Measurements from ENCODE around the gene ITGA3.

ITGA3 gene

DNA sequence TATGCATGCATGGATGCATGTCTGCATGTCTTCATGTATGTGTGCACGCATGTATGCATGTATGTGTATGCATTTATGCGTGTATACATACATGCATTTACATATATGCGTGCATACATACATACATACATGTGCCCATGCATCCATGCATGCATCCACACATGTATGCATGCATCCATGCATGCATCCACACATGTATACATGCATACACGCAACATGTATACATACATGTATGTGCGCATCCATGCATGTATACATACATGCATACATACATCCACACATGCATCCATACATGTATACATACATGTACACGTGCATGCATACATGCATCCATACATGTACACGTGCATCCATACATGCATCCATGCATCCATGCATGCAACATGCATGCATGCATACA is 31.1 kb upstream of the ITGA3 start:
- peaks cover 0 to 25% (median 20%) of the 10 kb centered on the region in 4 donors for H3K4me1 ChIP-seq
- no peak overlapping the region for H3K27ac ChIP-seq
- no peak overlapping the region for H3K4me3 ChIP-seq
- intact Hi-C loops (cut with DNase I; ENCODE audit: low total_unique reads) = loop anchor here (5.0 to 10.0 kb wide), 2 partner anchors 37 to 280 kb away; no protein-coding TSS in a partner anchor
- H3K27me3 ChIP-seq = no peaks in the 10 kb centered on the region
- no peaks in the 10 kb centered on the region for H3K36me3 ChIP-seq
- no peak for DNase-seq
- TF ChIP-seq, protein P1, sequence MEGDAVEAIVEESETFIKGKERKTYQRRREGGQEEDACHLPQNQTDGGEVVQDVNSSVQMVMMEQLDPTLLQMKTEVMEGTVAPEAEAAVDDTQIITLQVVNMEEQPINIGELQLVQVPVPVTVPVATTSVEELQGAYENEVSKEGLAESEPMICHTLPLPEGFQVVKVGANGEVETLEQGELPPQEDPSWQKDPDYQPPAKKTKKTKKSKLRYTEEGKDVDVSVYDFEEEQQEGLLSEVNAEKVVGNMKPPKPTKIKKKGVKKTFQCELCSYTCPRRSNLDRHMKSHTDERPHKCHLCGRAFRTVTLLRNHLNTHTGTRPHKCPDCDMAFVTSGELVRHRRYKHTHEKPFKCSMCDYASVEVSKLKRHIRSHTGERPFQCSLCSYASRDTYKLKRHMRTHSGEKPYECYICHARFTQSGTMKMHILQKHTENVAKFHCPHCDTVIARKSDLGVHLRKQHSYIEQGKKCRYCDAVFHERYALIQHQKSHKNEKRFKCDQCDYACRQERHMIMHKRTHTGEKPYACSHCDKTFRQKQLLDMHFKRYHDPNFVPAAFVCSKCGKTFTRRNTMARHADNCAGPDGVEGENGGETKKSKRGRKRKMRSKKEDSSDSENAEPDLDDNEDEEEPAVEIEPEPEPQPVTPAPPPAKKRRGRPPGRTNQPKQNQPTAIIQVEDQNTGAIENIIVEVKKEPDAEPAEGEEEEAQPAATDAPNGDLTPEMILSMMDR (IDR thresholded peaks at IDR 0.05) = no peak
- H3K9me3 ChIP-seq = no peaks in the 10 kb centered on the region

DNA sequence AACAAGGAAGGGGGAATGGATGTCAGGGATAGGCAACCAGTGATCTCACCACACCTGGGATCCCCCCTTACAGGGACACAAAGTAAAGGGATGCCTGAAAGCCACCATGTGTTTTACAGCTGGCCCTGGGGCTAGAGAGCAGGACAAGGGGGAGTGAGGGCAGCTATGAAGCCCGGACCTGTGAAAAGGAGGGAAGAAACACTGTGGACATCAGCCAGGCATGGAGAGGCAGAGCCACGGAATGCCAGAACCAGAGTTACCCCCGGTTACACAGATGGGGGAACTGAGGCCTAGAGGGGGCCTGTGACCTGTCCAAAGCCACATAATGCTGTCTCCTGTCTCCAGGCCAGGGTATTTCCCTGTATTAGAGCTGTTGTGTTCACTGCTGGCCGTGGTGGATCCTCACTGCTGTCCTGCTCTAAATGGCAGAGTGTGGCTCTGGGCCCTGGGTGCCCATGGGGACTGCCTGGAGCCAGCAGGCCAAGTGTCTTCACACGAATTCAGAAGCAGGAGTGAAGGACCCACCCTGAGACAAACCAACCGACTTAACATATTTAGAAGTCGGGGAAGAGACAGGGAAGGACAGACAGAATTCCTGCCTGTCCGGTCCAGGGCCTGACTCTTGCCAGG is 29.7 kb upstream of the ITGA3 start:
- intact Hi-C loops (cut with DNase I; ENCODE audit: low total_unique reads) = loop anchor here (2.0 to 10.0 kb wide), 3 partner anchors 36 to 279 kb away; no protein-coding TSS in a partner anchor
- Histone ChIP-seq H3K9me3 (no peaks in the 10 kb centered on the region), H3K27ac (peak overlapping the region; percentile 83 to 89), H3K27me3 (no peaks in the 10 kb centered on the region), H3K4me1 (peaks cover 0 to 32% (median 21%) of the 10 kb centered on the region in 4 donors), H3K36me3 (no peaks in the 10 kb centered on the region), H3K4me3 (no peak overlapping the region)
- no peak for DNase-seq
- TF ChIP-seq, protein P1 (IDR thresholded peaks at IDR 0.05) = no peak

DNA sequence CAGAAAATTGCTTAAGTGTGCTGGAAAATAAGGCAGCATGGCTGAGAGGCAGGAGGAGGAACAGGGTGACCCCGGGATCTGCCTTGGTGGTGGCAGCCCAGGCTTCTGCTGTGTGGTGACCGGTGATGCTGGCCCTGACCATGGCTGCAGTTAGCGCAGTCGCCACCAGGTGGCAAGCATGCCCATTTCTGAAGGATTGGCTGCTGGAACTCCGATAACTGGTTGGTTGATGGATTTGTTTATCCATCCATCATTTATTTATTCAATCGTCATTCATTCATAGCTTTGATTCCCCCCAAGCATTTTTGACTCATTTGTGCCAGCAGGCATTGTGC is 29.1 kb upstream of the ITGA3 start:
- H3K27me3 ChIP-seq = no peaks in the 10 kb centered on the region
- no peaks in the 10 kb centered on the region for H3K36me3 ChIP-seq
- intact Hi-C loops (cut with DNase I; ENCODE audit: low total_unique reads) = loop anchor here (2.0 to 10.0 kb wide), 3 partner anchors 35 to 278 kb away; no protein-coding TSS in a partner anchor
- peak overlapping the region; percentile 41 to 53 for H3K4me3 ChIP-seq
- H3K27ac ChIP-seq = peak overlapping the region; percentile 83 to 89
- H3K4me1 ChIP-seq = peaks cover 0 to 39% (median 22%) of the 10 kb centered on the region in 4 donors
- TF ChIP-seq, protein P1 (IDR thresholded peaks at IDR 0.05) = peak; percentile 95 to 97
- H3K9me3 ChIP-seq = no peaks in the 10 kb centered on the region
- DNase-seq = peak; percentile 88 to 92

DNA sequence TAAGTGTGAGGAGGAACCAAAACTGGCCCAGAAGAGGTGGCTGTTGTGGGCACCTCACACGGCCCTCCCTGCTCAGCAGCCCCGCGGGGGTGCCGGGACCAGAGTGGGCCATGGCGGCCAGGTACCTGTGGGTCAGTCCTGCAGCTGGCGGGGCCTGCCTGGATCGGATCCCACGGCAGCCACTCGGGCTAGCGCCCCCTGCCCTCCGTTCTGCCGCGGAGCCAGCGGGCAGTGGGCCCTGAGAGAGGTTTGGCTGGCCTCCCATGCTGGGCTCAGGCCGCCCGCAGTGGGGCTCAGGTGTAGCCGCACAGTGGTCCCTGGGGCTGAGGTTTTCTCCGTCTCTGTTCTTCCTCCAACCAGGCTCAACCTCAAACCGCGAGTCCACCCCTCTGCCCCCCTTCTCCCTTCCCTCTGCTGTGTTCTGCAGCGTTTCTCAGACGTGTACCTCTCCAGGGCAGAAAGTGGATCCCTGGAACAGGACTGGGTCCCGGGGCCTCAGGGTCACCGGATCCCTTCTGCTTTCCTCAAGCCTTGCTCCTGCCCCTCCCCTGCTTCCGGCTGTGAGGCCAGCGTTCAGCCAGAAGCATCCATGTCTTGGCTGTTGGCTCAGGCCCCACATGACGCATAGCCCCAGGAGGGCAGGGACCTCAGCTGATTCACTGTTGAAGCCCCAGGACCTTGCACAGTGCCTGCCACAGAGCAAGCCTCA is 28.6 kb upstream of the ITGA3 start:
- TF ChIP-seq, protein P1 (IDR thresholded peaks at IDR 0.05) = no peak
- no peaks in the 10 kb centered on the region for H3K9me3 ChIP-seq
- peak overlapping the region; percentile 41 to 53 for H3K4me3 ChIP-seq
- intact Hi-C loops (cut with DNase I; ENCODE audit: low total_unique reads) = loop anchor here (2.0 to 10.0 kb wide), 3 partner anchors 35 to 277 kb away; no protein-coding TSS in a partner anchor
- H3K27ac ChIP-seq = peak overlapping the region; percentile 83 to 89
- H3K4me1 ChIP-seq = peaks cover 0 to 44% (median 22%) of the 10 kb centered on the region in 4 donors
- no peaks in the 10 kb centered on the region for H3K27me3 ChIP-seq
- peak; percentile 81 to 96 for DNase-seq
- H3K36me3 ChIP-seq = no peaks in the 10 kb centered on the region

DNA sequence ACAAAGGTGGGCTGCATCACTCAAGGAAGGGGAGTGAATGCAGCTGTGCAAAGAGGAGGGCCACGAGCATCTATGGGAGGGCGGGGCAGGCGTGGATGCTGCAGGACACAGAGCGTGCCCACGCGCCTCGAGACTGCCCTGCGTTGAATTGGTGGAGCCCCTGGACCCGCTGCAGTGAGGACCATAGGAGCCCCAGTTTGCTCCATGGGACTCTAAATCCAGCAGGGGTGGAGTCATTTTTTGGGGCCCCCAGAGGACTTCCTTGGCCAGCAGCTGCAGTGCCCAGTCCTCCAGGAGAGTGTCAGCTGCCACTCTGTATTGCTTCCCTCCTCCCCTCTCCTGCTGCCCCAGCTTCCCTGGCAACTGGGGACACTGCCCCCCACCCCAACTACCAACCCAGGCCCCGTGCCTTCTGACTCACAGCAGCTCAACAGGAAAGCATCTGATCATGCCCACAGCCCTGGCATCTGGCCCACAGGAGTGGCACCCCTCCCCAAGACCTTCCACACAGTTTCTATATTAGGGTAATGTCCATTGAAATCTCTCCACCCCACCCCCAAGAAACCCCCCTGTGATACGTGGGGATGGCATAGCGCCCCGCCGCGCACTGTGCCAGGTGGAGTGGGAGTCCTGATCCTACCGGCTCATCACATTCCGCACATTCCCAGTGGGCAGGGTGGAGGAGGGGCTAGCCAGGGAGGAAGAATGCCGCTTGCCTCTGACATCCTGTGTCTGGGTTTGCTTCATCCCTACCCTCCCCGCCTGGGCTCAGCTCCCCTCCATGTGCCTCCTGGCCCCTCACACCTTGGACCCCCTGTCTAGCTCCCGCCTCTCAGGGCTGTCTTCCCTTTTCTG is 27.8 kb upstream of the ITGA3 start:
- no peaks in the 10 kb centered on the region for H3K9me3 ChIP-seq
- no peak overlapping the region for H3K4me3 ChIP-seq
- peak; percentile 56 to 87 for DNase-seq
- TF ChIP-seq, protein P1 (IDR thresholded peaks at IDR 0.05) = no peak
- H3K27me3 ChIP-seq = no peaks in the 10 kb centered on the region
- H3K4me1 ChIP-seq = peaks cover 0 to 52% (median 28%) of the 10 kb centered on the region in 4 donors
- no peaks in the 10 kb centered on the region for H3K36me3 ChIP-seq
- intact Hi-C loops (cut with DNase I; ENCODE audit: low total_unique reads) = loop anchor here (2.0 to 10.0 kb wide), 3 partner anchors 34 to 277 kb away; no protein-coding TSS in a partner anchor
- peak overlapping the region; percentile 83 to 89 for H3K27ac ChIP-seq

Data from tibial artery (tissue), 4 donors.